H1 (cell line): ENCODE results near the gene COL6A3. TPM values are rescaled to one million over a fixed set of nuclear protein-coding genes. Genes with fewer than 3 reads are reported as not detected.

Experiments used
- CTCF ChIA-PET: fragments of 300-600 bp; sonication (Branson Sonifier 250); formaldehyde crosslinking; loops from one replicate; lab custom pipeline; 2021; ENCODE audit not compliant: partially characterized antibody; lab: Charles Lee
- POLR2A ChIA-PET: fragments of 300-600 bp; sonication (Branson Sonifier 250); formaldehyde crosslinking; loops from one replicate; lab custom pipeline; 2021; ENCODE audit warnings: inconsistent platforms; ENCODE audit not compliant: partially characterized antibody; lab: Charles Lee
- DNase-seq, 2 experiments: peaks; one replicate each; pipeline versions ENCODE4 v3.0.0 to v3.0.0-alpha.2; 2010 to 2022; ENCODE audit warnings: low spot score in 2 of 2, low read depth in 1 of 2, mixed read lengths in 1 of 2
- FAIRE-seq: peaks from 2 replicates; lab custom pipeline; 2011; peaks lifted over from hg19 to GRCh38; lab: Jason Lieb, UNC
- H2AFZ ChIP-seq: 2 replicates; pipeline ENCODE4 v1.8.1; 2012; ENCODE audit warnings: low read length, inconsistent platforms
- H2AK5ac ChIP-seq: 2 replicates; pipeline ENCODE4 v1.6.1; 2013; ENCODE audit warnings: low read depth, low read length
- H2BK120ac ChIP-seq: replicated peaks from 2 replicates; pipeline ENCODE3; 2013; ENCODE audit warnings: low read depth, low read length, inconsistent platforms
- H2BK12ac ChIP-seq: 2 replicates; pipeline ENCODE4 v1.6.1; 2013; ENCODE audit warnings: low read depth, low read length
- H2BK15ac ChIP-seq: 2 replicates; pipeline ENCODE4 v1.6.1; 2013; ENCODE audit warnings: low read length
- H2BK20ac ChIP-seq: 2 replicates; pipeline ENCODE4 v1.6.1; 2013; ENCODE audit warnings: low read length
- H2BK5ac ChIP-seq: 2 replicates; pipeline ENCODE4 v1.6.1; 2013; ENCODE audit warnings: low read depth, low read length
- H3K14ac ChIP-seq: 2 replicates; pipeline ENCODE4 v1.6.1; 2013; ENCODE audit warnings: inconsistent platforms; ENCODE audit not compliant: insufficient read length
- H3K18ac ChIP-seq: 2 replicates; pipeline ENCODE4 v1.6.1; 2013; ENCODE audit warnings: low read length; ENCODE audit errors: extremely low read depth
- H3K23ac ChIP-seq: 2 replicates; pipeline ENCODE4 v1.6.1; 2013; ENCODE audit warnings: inconsistent platforms; ENCODE audit not compliant: insufficient read length
- H3K23me2 ChIP-seq: 2 replicates; pipeline ENCODE4 v1.6.1; 2013; ENCODE audit warnings: low read depth, low read length
- H3K27ac ChIP-seq: 2 replicates; pipeline ENCODE4 v1.6.1; 2011; ENCODE audit warnings: low read depth, low read length, inconsistent platforms
- H3K27me3 ChIP-seq, 4 experiments: replicated peaks in 1 of 4; 1 replicate in 1 of 4; 2 replicates in 3 of 4; pipeline versions ENCODE4 v1.6.1 to v1.8.1; 2011 to 2013; ENCODE audit warnings: low read length in 3 of 4, mild to moderate bottlenecking in 3 of 4, inconsistent platforms in 2 of 4, mixed read lengths in 2 of 4, moderate library complexity in 1 of 4; ENCODE audit not compliant: control insufficient read depth in 3 of 4, insufficient read depth in 3 of 4; ENCODE audit errors: extremely low read depth in 1 of 4
- H3K36me3 ChIP-seq, 4 experiments: 2 replicates each; pipeline versions ENCODE4 v1.6.1 to v1.8.1; 2011 to 2013; ENCODE audit warnings: mild to moderate bottlenecking in 4 of 4, low read length in 3 of 4, moderate library complexity in 2 of 4, control low read depth in 1 of 4, inconsistent platforms in 1 of 4; ENCODE audit not compliant: insufficient read depth in 4 of 4, control insufficient read depth in 2 of 4
- H3K4ac ChIP-seq: replicated peaks from 2 replicates; pipeline ENCODE3; 2013; ENCODE audit warnings: low read length, low read depth, mixed read lengths, inconsistent platforms; ENCODE audit not compliant: insufficient read length
- H3K4me1 ChIP-seq, 4 experiments: replicated peaks in 1 of 4; 1 replicate in 1 of 4; 2 replicates in 3 of 4; pipeline versions ENCODE4 v1.6.1 to v1.8.1; 2011 to 2013; ENCODE audit warnings: low read length in 3 of 4, inconsistent platforms in 2 of 4, mixed read lengths in 1 of 4; ENCODE audit not compliant: insufficient read depth in 4 of 4, control insufficient read depth in 3 of 4
- H3K4me2 ChIP-seq, 2 experiments: 2 replicates each; pipeline versions ENCODE4 v1.6.1 to v1.8.1; 2011 to 2013; ENCODE audit warnings: low read depth in 2 of 2, low read length in 2 of 2, control low read depth in 1 of 2, inconsistent platforms in 1 of 2, mild to moderate bottlenecking in 1 of 2; ENCODE audit not compliant: insufficient read depth in 1 of 2
- H3K4me3 ChIP-seq, 4 experiments: fragments of 200-600, 300-600 bp in 1 of 4; sonication (generic), shearing (Covaris generic), sonication (Bioruptor Twin) in 1 of 4; 2 replicates each; pipeline versions ENCODE4 v1.5.1 to v1.8.1; 2011 to 2016; ENCODE audit warnings: low read length in 4 of 4, low read depth in 3 of 4, control low read depth in 2 of 4, inconsistent platforms in 2 of 4, mild to moderate bottlenecking in 2 of 4, mixed read lengths in 1 of 4, moderate library complexity in 1 of 4; ENCODE audit not compliant: insufficient read depth in 2 of 4; ENCODE audit errors: extremely low read depth in 1 of 4
- H3K56ac ChIP-seq: replicated peaks from 2 replicates; pipeline ENCODE3; 2013; ENCODE audit warnings: low read depth, mild to moderate bottlenecking, mixed read lengths, low read length, inconsistent platforms; ENCODE audit not compliant: insufficient read length
- H3K79me1 ChIP-seq: 2 replicates; pipeline ENCODE4 v1.6.1; 2013; ENCODE audit warnings: low read depth, low read length, control low read depth
- H3K79me2 ChIP-seq, 2 experiments: 2 replicates each; pipeline versions ENCODE4 v1.6.1 to v1.8.1; 2012 to 2013; ENCODE audit warnings: low read length in 2 of 2, mild to moderate bottlenecking in 2 of 2, inconsistent platforms in 1 of 2; ENCODE audit not compliant: insufficient read depth in 2 of 2, control insufficient read depth in 1 of 2
- H3K9ac ChIP-seq, 4 experiments: replicated peaks in 1 of 4; 1 replicate in 1 of 4; 2 replicates in 3 of 4; pipeline versions ENCODE4 v1.6.1 to v1.8.1; 2011 to 2013; ENCODE audit warnings: low read depth in 3 of 4, low read length in 3 of 4, control low read depth in 2 of 4, mild to moderate bottlenecking in 2 of 4, moderate library complexity in 2 of 4, inconsistent platforms in 1 of 4; ENCODE audit errors: extremely low read depth in 1 of 4
- H3K9me3 ChIP-seq, 2 experiments: 2 replicates each; pipeline versions ENCODE4 v1.6.1 to v1.8.1; 2012 to 2013; ENCODE audit warnings: mild to moderate bottlenecking in 2 of 2, moderate library complexity in 2 of 2, control low read depth in 1 of 2, inconsistent platforms in 1 of 2, low read depth in 1 of 2, low read length in 1 of 2, mixed read lengths in 1 of 2; ENCODE audit not compliant: insufficient read depth in 2 of 2
- H4K20me1 ChIP-seq, 2 experiments: replicated peaks in 1 of 2; 2 replicates each; pipeline versions ENCODE3 to v1.8.1; 2011 to 2013; ENCODE audit warnings: inconsistent platforms in 2 of 2, low read length in 2 of 2, mild to moderate bottlenecking in 1 of 2; ENCODE audit not compliant: insufficient read depth in 2 of 2, control insufficient read depth in 1 of 2
- H4K5ac ChIP-seq: 2 replicates; pipeline ENCODE4 v1.6.1; 2013; ENCODE audit warnings: low read length, low read depth, mixed read lengths, inconsistent platforms; ENCODE audit not compliant: insufficient read length
- H4K8ac ChIP-seq: 2 replicates; pipeline ENCODE4 v1.8.0; 2013; ENCODE audit warnings: mild to moderate bottlenecking, moderate library complexity, low read length, inconsistent platforms; ENCODE audit not compliant: insufficient read depth; ENCODE audit errors: extremely low read depth
- H4K91ac ChIP-seq: replicated peaks from 2 replicates; pipeline ENCODE3; 2013; ENCODE audit warnings: low read length, mixed read lengths, inconsistent platforms; ENCODE audit not compliant: insufficient read length
- CTCF ChIP-seq, 3 experiments: IDR thresholded peaks; 1 replicate in 2 of 3; 2 replicates in 1 of 3; pipeline versions ENCODE4 v1.5.1 to v1.6.1; 2011; ENCODE audit warnings: low read length in 3 of 3, mild to moderate bottlenecking in 3 of 3, inconsistent platforms in 2 of 3, low read depth in 1 of 3, moderate library complexity in 1 of 3; ENCODE audit not compliant: insufficient read depth in 1 of 3; ENCODE audit errors: control extremely low read depth in 1 of 3
- TBP ChIP-seq: IDR thresholded peaks from 2 replicates; pipeline ENCODE4 v1.6.1; 2011; ENCODE audit warnings: low read depth, low read length, improper control_type of control experiment
- WGBS, 2 experiments: shearing (Covaris generic) in 1 of 2; methylation state at CpG; one replicate each; pipeline versions ENCODE4 v1.1.6 to v1.1.7; 2013 to 2015; ENCODE audit warnings: low lambda C conversion rate in 2 of 2, mixed read lengths in 2 of 2, inconsistent platforms in 1 of 2, low coverage in 1 of 2, missing lambda C conversion rate in 1 of 2; ENCODE audit not compliant: insufficient replicate concordance in 2 of 2, insufficient coverage in 1 of 2, insufficient read length in 1 of 2; ENCODE audit errors: extremely low coverage in 1 of 2, missing lambda C conversion rate in 1 of 2; 5-methylcytosine and 5-hydroxymethylcytosine counted together
- polyA plus RNA-seq, 7 experiments: library from polyadenylated mRNA; depleted of rRNA in 3 of 7; stranded (reverse) in 5 of 7; unstranded in 2 of 7; fragments of >200 nt in 5 of 7; fragments of 200-250 nt in 2 of 7; gene quantifications; 1 replicate in 5 of 7; 2 replicates in 1 of 7; 4 replicates in 1 of 7; pipeline versions ENCODE4 v1.2.1 to v1.2.3, GENCODE V29; 2011 to 2013; ENCODE audit warnings: missing spikeins in 2 of 7, mixed read lengths in 2 of 7
- total RNA-seq: library from RNA; stranded (reverse); fragmentation: NEBNext Ultra II Directional; extraction: Animal tissue kit (Norgen Biotek cat#: 25700); gene quantifications from 2 replicates; pipeline ENCODE4 v1.2.1, GENCODE V29; 2021

COL6A3 gene
- total and polyA plus RNA-seq, 2 of the 8 experiments (the other 6 are each of a cell fraction or from before 2014, with no cell fraction given) = 1.2 to 3.4 TPM

- H4K8ac ChIP-seq = no peak overlapping the region
- no peak overlapping the region for H3K18ac ChIP-seq
- CTCF ChIA-PET = interaction anchor here (1.3 kb wide), 1 partner anchor 11 kb away, joined by 3 read pairs; no protein-coding TSS in a partner anchor
- WGBS, 2 experiments = 100% methylated on average over 1 of the region's 1 CpG; no CpG with 5 or more reads in 1 of the 2 experiments
- H2BK20ac ChIP-seq = no peak overlapping the region
- no peak overlapping the region for H4K91ac ChIP-seq
- H3K4me1 ChIP-seq = no peaks in the 10 kb centered on the region
- H3K79me2 ChIP-seq = no peaks in the 10 kb centered on the region
- no peak overlapping the region for H3K23ac ChIP-seq
- no peak overlapping the region for H4K5ac ChIP-seq
- no peak overlapping the region for H2AFZ ChIP-seq
- DNase-seq (no peak), FAIRE-seq (no peak)
- H3K23me2 ChIP-seq = no peaks in the 10 kb centered on the region
- H4K20me1 ChIP-seq = no peaks in the 10 kb centered on the region
- no peak overlapping the region for H3K4me2 ChIP-seq
- TF ChIP-seq TBP (no peak), CTCF (IDR thresholded peaks at IDR 0.05; ENCODE audit: control extremely low read depth in 1 of 3, insufficient read depth in 1 of 3, low read depth in 1 of 3, low read length in 3 of 3) (no peak)
- no peak overlapping the region for H2AK5ac ChIP-seq
- H3K36me3 ChIP-seq = no peaks in the 10 kb centered on the region
- H3K9me3 ChIP-seq = no peaks in the 10 kb centered on the region
- POLR2A ChIA-PET = no interaction called here
- H2BK120ac ChIP-seq = no peak overlapping the region
- H2BK5ac ChIP-seq = no peak overlapping the region
- no peaks in the 10 kb centered on the region for H3K27me3 ChIP-seq
- no peak overlapping the region for H3K14ac ChIP-seq
- no peak overlapping the region for H3K4me3 ChIP-seq
- no peak overlapping the region for H3K9ac ChIP-seq
- H3K56ac ChIP-seq = no peak overlapping the region
- H3K27ac ChIP-seq = no peak overlapping the region
- H2BK15ac ChIP-seq = no peak overlapping the region
- H2BK12ac ChIP-seq = no peak overlapping the region
- no peaks in the 10 kb centered on the region for H3K79me1 ChIP-seq
- H3K4ac ChIP-seq = no peak overlapping the region
Observed at GRCh38 chr2:237392186-237392585, 21.8 kb downstream of the COL6A3 start.
